T-helper 9 cell (primary cell): ENCODE data around the gene SPCS2.
"Not testable (repeated sequence)": the region's sequence is repeated elsewhere in the genome, so short reads cannot be mapped to it uniquely, and the experiment has no call there.

Experiments
- DNase-seq: peaks from one replicate; pipeline ENCODE4 v3.0.0-alpha.2; 2020

Gene SPCS2

DNA sequence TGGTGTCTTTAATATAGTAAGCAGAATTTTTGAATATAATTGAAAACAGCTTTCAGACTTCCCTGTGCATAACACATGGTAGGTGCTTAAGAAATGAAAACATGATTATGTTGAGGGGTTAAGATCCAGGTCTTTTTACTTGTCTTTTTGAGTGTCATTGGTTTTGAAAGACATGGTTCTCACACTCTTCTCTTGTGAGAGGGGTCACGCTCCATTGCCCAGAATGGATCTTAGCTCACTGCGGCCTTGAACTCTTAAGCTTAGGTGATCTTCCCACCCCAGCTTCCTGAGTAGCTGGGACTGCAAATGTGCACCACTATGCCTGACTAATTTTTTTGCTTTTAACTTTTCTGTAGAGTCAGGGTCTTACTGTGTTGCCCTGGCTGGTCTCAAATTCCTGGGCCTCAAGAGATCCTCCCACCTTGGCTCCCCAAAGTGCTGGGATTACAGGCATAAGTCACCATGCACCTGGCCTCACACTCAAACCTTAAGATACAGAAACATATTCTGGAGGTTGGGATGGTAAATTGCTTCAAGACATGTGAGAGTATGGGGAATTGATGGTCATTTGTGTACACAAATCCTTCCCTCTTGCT is 1.4 kb downstream of the SPCS2 start:
- DNase-seq: no peak

DNA sequence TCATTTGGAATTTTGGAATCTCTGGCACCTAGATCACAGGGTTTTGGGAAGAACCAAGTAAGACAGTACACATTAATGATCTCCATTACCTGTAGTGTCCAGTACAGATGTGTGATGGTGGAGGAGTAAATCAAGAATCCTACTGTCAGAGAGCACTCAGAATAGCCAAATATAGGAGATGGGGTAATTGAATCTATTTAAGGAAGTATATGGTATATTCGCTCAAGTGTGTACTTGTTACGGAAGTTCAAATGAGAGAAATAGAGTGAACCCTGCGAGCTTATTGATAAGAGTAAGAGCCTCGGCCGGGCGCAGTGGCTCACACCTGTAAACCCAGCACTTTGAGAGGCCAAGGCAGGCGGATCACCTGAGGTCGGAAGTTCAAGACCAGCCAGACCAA is 2.2 kb downstream of the SPCS2 start:
- no peak for DNase-seq

DNA sequence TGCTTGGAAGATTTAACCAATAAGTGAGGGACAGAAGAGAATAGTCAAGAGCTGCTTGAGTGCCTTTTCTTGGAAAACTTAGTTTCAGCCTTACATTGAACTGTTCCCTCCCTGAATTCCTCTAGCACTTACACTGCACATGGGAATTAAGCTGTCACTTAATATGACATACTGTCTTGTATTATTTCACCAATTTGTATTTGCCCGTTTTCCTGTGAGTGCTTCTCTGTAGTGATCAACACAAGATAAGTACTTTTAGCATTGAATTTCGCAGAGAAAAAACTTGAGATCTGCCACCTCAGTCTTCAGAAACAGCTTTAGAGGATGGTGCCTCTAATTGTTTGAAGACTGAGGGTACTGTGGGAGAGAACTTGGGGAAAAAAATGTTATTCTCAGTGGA is 3.7 kb downstream of the SPCS2 start:
- DNase-seq: no peak

DNA sequence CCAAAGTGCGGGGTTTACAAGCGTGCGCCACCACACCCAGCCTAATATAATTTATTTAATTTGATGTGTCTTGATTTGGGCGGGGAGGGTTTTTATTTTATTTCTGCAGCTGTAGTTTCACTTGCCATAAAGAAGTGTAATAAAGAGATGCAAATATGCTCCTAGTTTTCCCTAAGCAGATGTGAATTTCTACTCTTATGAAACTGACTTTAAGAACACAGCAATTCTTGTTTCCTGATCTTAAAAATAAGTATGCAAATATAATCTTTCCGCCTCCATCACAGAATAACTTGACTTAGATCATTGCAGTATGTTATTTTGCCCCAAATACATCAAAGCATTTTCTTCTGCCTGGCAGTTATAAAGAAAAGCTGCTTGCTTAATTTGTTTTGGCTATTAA is 4.4 kb downstream of the SPCS2 start:
- no peak for DNase-seq

DNA sequence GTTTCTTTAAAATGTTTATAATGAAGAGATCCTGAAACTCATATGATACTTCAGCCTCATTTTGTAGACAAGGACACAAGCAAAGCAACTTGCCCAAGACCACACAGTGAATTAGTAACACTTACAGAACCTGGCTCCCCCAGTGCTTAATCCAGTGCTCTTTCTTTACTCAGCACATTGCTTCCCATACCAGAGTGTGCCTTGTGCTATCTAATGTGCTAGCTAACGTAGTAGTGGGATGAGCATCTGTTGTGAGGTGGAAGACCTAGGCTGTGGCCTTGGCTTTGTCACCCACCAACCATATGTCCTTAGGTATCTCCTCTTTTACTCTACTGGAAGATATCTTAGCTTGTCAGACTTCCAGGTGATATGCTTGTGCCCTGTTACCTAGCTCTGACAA is 5.1 kb downstream of the SPCS2 start:
- no peak for DNase-seq

DNA sequence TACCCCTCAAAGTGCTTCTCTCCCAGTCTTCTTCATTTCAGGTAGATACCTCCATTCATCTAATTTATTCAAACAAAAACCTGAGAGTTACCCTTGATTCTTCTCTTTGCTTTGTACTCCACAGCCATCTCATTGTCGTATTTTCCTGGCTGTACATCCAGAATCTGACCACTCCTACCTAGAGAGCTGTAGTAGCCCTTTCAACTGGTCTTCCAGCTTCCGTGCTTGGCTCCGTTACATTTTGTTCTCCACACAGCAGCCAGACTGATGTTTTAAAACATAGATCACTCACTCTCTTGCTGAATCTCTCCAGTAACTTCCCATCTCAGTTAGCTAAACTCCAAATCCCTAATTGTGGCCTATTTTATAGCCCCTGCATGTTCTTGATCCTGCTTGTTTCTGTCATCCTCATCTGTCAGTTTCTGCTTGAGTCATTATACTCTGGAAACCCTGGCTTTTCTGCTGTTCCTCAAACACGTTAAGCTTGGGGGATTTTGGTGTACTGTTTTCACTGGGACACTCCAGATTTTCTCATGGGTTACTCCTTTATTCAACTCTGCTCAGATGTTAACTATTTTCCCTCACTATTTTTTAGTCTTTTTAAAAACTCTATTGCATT is 7.4 kb downstream of the SPCS2 start:
- DNase-seq: no peak

DNA sequence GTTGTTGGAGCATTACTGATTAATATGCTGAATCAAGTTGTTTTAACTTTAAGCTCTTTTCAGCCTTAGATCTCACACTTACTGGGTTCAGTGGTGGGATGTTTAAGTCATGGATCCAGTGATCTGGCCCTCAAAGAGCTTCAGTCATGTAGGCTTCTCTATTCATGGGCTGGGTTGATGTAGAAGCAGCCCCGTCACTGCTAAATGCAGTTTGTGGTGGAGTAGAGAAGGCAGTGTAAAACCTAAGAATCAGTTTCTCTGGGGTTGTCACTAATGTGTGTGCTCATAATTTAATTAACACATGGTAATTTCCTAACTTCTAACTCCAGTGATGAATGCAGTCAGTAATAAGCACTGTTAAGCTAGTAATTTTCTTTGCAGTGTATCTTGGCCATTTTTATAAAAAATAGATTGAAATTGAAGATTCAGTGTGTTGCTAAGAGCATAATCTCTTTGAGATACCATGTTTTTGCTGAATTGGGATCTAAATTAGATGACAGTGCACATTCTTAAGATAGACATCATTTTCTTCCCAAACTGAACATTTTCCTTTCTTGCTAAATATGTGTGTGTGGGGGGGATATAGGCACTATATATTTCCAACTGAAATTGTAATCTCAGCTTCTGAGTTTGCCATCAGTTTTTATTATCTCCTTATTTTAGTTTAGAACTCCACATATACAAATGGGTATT is 9.0 kb downstream of the SPCS2 start:
- no peak for DNase-seq

DNA sequence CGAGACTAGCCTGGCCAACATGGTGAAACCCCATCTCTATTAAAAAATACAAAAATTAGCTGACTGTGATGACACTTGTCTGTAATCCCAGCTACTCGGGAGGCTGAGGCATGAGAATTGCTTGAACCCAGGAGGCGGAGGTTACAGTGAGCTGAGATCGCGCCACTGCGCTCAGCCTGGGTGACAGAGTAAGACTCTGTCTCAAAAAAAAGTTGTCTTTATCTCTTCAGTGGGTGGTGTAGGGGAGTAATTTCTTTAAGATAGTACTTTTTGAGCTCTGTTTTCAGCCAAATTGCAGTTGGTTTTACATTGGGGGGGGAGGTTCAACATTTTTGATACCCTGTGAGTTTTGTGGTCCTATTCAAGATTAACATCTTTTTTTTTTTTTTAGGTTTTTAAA is 11.1 kb downstream of the SPCS2 start:
- not testable (repeated sequence) for DNase-seq

DNA sequence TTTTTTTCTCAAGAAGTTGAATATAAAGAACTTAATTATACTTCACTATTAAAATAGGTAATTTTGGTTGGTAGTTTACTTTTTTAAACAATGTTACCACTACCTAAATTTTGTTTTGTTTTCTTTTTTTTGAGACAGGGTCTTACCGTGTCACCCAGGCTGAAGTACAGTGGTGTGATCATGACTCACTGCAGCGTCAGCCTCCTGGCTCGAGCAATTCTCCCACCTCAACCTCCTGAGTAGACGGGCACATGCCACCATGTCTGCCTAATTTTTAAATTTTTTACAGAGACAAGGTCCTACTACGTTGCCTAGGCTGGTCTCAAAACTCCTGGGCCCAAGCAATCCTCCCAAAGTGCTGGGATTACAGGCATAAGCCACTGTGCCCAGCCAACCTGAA is 17.6 kb downstream of the SPCS2 start:
- no peak for DNase-seq

DNA sequence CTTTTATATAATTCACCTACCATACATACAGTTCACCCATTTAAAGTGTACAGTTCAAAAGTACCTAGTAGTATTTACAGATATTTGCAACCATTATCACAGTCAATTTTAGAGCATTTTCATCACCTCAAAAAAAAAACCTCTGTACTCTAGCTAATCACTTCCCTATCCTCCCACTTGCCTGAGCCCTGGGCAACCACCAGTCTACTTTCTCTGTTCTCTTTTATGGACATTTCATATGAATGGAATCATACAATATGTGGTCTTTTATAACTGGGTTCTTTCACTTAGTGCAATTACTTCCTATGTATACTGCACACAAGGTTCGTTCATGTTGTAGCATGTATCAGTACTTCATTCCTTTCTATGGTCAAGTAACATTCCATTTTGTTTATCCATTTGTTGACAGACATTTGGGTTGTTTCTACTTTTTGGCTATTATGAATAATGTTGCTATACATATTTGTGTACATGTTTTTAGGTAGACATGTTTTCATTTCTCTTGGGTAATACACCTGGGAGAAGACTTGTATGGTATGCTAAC is 21.9 kb downstream of the SPCS2 start:
- no peak for DNase-seq

DNA sequence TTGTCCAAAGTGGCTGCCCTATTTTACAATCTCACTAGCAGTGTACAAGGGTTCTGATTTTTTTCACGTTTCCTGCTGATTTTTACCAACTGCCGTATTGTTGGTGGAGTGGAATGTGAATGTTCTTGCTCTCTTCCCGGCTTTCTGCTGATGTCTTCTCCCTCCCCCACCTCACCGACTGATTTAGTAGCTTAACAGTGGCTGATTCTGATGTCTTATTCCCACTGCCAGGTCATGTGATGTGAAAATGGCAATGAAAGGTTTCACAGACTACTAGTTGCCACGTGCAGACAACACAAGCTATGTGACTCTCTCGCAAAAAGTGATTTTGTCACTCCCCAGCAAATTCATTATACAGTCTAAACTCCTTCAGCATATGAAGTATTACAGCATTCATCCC is 22.4 kb downstream of the SPCS2 start:
- no peak for DNase-seq

DNA sequence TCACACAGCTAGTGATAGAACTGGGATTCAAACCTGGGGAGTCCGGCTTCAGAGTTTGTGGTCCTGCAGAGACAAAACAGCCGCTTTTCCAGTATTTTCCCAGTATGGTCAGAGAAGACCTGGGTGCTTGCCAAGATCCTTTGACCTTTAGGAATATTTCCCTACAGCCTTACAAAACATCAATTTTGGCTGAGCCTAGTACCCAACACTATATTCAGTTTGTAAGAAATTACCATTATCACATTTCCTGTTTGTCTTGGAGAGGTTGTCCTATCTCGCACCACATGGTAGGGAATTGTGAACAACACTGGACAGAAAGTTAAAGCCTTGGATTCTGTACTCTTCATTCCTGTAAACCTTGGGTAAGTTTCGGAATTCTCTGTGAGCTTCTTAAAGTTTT is 29.0 kb downstream of the SPCS2 start:
- no peak for DNase-seq

DNA sequence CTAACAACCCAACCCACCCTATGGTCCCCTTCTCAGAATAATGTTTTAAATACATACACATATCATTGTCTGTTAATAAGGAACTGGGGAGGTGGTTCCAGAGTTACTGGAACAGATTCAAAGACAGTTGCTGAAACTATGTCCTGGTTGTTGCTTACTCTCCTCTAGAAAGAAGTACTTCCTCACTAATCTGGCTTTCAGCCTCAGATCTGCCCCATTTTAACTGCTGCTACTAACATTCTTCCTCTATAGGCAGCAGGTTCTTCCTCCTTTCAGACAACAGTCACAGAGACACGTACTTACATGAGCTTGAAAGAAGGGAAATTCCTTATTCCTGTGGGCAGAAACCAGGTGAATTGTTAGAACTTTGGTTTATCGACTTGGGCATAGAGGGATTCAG is 31.6 kb downstream of the SPCS2 start:
- DNase-seq: no peak

DNA sequence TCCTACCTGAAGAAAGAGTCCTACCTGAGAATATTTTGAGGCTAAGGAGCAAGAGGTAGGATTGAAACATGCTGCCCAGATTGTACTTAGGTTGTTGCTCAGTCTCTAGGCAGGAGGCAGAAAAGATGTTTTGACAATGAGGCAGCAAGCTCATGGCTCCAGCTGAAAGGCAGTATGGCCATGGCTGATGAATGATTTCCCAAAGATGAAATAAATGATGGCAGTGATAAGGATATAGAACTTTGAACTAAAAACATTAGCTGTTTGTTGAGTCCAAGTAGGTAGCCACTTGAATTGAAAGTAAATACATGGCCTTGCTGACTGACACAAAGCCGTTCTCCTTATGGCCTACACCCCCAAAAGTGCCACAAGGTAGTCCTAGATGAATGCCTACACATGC is 32.8 kb downstream of the SPCS2 start:
- no peak for DNase-seq

DNA sequence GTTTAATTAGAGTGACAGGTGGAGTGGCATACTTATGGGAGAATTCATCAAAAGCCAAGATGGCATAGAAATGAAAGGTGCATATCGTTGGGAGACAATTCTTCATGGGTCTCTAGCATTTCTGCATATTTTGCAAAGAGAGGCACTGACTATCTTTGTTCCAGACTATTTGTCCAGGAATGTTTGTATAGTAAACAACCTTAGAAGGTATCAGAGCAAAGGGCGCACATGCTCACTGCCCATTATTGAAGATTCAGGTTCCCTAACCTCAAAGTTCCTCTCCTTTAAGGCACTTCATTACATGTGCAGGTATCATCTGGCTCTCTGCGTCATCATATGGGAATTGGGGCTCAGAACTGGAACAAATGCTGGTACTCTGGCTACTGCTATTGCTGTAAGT is 35.0 kb downstream of the SPCS2 start:
- DNase-seq: no peak

DNA sequence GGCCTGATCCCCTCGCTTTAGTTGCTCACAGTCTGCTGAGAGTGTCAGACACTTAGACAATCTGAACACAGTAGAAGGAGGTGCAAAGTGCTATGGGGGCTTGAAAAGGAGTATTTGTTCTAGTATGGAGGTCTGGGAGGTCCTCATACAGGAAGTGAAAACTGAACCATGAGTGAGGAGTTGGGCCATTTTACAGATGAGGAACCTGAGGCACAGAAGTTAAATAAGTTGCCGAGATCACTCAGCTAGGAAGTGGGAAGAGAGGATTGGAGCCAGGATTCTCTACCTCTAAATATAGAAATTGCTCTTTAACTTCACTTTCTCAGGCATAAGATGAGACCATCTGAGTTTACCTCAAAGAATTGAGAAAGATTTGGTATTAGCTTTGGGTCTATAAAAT is 35.7 kb downstream of the SPCS2 start:
- DNase-seq: no peak

DNA sequence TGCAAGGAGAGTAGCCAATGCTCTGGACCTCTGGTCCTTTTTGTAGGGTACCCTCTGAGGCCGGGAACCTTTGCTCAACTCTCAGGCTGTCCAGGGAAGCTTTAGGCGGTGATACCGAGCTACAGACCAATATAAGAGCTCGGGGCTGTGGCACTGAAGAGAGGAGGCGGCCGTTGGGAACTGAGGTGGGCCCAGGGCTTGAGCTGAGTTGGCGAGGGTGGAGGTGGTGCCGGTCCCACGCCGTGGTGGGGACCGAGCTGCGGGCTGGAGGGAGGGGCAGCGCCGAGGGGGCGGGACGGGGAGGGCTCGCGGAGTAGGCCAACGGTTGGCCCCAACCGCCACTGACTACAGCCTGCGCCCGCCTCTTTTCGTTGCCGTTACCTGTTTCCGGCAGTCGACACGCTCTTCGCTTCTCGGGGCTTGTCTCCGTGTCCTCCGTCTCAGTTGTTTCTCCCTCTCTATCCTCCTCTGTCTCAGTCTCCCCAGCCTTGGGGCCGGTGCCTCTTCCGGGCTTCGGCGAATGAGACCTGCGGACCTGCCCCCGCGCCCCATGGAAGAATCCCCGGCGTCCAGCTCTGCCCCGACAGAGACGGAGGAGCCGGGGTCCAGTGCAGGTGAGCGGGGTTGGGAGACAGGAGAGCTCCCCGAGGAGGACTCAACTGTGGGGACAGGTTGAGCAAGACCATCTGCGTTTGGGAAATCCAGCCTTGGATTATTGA is 39.6 kb downstream of the SPCS2 start, which contains the start of gene NEU3:
Gene NEU3, plus strand, starts transcription at position 393 of the 719 bp plus-strand sequence. Its CDS starts 128 bp downstream, at position 521.
- DNase-seq: peak; percentile 78

DNA sequence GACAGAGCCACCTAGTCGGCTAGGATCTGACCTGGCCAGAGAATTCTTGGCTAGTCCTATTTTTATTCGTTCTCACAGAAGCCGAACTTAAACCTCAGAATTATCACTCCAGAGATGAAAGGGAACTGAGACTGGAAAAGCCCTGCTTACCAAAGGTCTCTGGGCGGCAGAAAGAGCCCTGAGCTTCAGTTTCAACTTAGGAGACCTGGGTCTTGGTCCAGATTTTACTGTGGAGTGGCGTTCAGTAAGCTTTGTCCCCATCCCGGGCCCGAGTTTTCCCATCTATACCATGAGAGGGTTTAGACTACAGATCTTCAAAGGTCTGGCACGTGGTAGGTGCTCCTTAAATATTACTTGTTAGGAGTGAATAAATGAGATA is 40.2 kb downstream of the SPCS2 start:
- DNase-seq: no peak

DNA sequence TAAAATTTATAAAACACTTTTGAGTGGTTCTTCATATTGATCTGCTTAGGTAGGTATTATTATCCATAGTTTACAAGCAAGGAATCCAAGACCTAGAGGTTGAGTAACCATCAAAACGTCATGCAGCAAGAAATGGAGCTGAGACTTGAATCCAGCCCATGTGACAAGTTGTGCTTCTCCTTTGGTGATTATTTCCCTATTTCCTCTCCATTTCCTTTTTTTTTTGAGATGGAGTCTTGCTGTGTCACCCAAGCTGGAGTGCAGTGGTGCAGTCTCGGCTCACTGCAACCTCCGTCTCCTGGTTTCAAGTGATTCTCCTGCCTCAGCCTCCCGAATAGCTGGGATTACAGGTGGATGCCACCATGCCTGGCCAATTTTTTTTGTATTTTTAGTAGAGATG is 41.1 kb downstream of the SPCS2 start:
- not testable (repeated sequence) for DNase-seq

DNA sequence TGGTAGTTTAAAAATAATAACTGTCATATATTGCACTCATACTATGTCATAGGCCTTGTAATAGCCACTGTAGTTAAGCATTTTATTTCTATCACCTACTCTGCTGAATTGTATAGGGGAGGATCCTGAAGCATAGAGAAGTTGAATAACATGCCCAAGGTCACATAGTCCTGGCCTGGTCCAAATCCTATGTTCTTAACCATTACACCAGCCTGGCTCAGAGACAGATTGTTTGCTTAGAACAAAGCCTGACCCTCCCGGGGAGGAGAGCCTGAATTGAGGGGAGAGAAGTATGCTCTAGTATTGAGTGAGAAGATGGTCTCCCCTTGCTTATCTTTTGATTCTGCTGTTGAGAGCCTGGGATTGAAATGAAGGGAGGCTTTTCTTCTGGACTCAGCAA is 41.9 kb downstream of the SPCS2 start:
- DNase-seq: no peak

DNA sequence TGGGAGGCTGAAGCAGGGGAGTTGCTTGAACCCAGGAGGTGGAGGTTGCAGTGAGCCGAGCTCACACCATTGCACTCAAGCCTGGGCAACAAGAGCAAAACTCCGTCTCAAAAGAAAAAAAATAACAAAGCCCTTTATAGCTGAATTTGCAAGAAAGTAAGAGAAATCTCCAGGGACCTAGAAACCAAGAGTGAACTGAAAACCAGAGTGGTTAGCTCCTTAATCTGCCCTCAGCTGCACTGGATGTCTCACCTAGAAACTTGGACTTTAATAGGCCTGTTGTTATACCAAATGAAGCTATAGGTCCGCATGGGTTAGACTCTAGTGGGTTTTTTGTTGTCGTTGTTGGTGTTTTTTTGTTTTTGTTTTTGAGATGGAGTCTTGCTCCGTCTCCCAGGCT is 43.8 kb downstream of the SPCS2 start:
- no peak for DNase-seq

DNA sequence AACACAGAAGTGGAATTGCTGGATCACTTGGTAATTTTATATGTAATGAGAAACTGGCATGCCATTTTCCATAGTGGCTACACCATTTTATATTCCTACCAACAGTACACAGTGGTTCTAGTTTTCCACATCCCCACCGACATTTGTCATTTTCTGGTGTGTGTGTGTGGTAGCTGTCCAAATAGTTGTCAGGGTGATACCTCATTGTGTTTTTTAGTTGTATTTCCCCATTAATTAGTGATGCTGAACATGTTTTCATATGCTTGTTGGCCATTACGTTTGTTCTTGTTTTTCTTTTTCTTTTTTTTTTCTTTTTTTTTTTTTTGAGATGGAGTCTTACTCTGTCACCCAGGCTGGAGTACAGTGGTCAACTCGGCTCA is 51.9 kb downstream of the SPCS2 start:
- DNase-seq: no peak

DNA sequence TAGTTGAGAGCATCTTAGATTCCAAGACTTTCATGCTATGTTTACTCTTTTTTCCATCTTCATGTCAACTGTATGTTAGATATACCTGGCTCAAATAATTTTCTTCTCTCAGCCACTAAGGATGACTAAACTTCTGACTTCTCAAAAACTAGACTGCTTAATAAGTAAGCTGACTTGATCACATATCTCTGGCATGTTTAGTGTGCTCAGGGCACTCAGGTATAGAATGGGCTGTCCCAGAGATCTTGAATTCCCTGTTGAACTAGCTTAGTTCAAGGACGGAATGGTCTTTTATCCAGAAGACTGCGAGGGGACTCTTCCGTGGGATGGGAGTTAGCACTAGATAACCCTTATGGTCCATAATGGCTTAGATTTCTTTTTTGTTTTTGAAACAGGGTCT is 52.6 kb downstream of the SPCS2 start:
- no peak for DNase-seq

DNA sequence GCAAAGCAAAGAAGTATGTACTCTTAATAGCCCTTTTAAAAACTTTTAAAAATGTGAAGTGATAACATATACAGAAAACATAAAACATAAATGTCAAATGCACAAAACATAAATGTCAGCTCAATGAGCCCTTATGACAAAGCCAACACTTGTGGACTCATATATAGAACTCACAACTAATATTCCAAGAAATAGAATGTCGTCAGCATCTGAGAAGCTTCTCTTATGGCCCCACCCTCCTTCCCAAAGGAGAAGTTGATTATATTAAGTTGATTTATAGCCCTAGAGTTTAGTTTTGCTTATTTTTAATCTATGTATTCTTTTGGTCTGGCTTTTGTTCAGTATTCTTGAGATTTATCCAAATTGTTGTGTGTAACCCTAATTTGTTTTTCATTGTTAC is 53.5 kb downstream of the SPCS2 start:
- DNase-seq: no peak
